A549 (cell line): ENCODE data around the gene RNU2-63P. TPM values are rescaled to one million over a fixed set of nuclear protein-coding genes. Genes with fewer than 3 reads are reported as not detected.
A peak's percentile ranks its signal among the peaks of the same experiment; 100 is the strongest.
"Not testable (repeated sequence)": the region's sequence is repeated elsewhere in the genome, so short reads cannot be mapped to it uniquely, and the experiment has no call there.

Experiments used
- ATAC-seq, 2 experiments: fragments of 200-7000 bp in 1 of 2; fragments of >200 bp in 1 of 2; cut with Nextera tagmentation in 1 of 2; cut with Tn5 transposase in 1 of 2; 3 replicates each; pipeline versions ENCODE4 v1.8.0 to v1.9.1; 2018 to 2020; ENCODE audit warnings: mild to moderate bottlenecking in 1 of 2, moderate library complexity in 1 of 2
- CTCF ChIA-PET: fragments of 300-600 bp; sonication (Branson Sonifier 250); formaldehyde crosslinking; extraction: SDS; loops from one replicate; lab custom pipeline; 2021; ENCODE audit warnings: antibody characterized with exemption, inconsistent platforms; lab: Yijun Ruan, JAX
- POLR2A ChIA-PET: fragments of 350-600 bp; formaldehyde crosslinking; extraction: SDS; loops from one replicate; lab custom pipeline; 2021; ENCODE audit warnings: antibody characterized with exemption, inconsistent platforms; lab: Yijun Ruan, JAX
- DNase-seq, 2 experiments: peaks; one replicate each; pipeline versions ENCODE4 v3.0.0 to v3.0.0-alpha.2; 2011 to 2016; ENCODE audit warnings: low read depth in 1 of 2, low spot score in 1 of 2
- FAIRE-seq: peaks from 2 replicates; lab custom pipeline; 2011; peaks lifted over from hg19 to GRCh38; lab: Jason Lieb, UNC
- H3K27ac ChIP-seq, 2 experiments: fragments of >200 bp; sonication (Bioruptor Twin); formaldehyde crosslinking; 3 replicates each; pipeline ENCODE4 v1.5.1; 2016 to 2017
- H3K4me1 ChIP-seq: fragments of >200 bp; sonication (Bioruptor Twin); formaldehyde crosslinking; 3 replicates; pipeline ENCODE4 v1.6.1; 2016
- H3K4me2 ChIP-seq: fragments of >200 bp; sonication (Bioruptor Twin); formaldehyde crosslinking; 3 replicates; pipeline ENCODE4 v1.6.1; 2016
- H3K4me3 ChIP-seq: fragments of >200 bp; sonication (Bioruptor Twin); formaldehyde crosslinking; 3 replicates; pipeline ENCODE4 v1.5.1; 2016
- H3K9me3 ChIP-seq: fragments of >200 bp; sonication (Bioruptor Twin); formaldehyde crosslinking; 3 replicates; pipeline ENCODE4 v1.6.1; 2016
- BHLHE40 ChIP-seq: IDR thresholded peaks from 2 replicates; pipeline ENCODE4 v1.6.1; 2012; ENCODE audit warnings: low read depth, low read length, inconsistent platforms
- CBX8 ChIP-seq: fragments of 200-600 bp; sonication (generic); IDR thresholded peaks from 2 replicates; pipeline ENCODE4 v1.6.1; 2016
- EHF ChIP-seq: fragments of 250-450 bp; sonication (Bioruptor Pico); IDR thresholded peaks from 2 replicates; pipeline ENCODE4 v1.5.0; 2020; ENCODE audit warnings: mild to moderate bottlenecking
- ESRRA ChIP-seq: fragments of 150-350 bp; IDR thresholded peaks from 2 replicates; pipeline ENCODE4 v1.6.1; 2014; ENCODE audit warnings: mild to moderate bottlenecking, low read length, borderline replicate concordance
- FOSL2 ChIP-seq, 2 experiments: fragments of 450-650 bp in 1 of 2; fragments of >200 bp in 1 of 2; sonication (Bioruptor Twin) in 1 of 2; formaldehyde crosslinking; IDR thresholded peaks; 2 replicates each; pipeline versions ENCODE4 v1.5.0 to v1.6.1; 2016 to 2020; ENCODE audit warnings: mild to moderate bottlenecking in 1 of 2, moderate library complexity in 1 of 2
- HES2 ChIP-seq: fragments of >200 bp; sonication (Bioruptor Twin); formaldehyde crosslinking; IDR thresholded peaks from 2 replicates; pipeline ENCODE4 v1.6.1; 2016
- HOXA7 ChIP-seq: fragments of 250-450 bp; sonication (Bioruptor Pico); IDR thresholded peaks from 2 replicates; pipeline ENCODE4 v1.5.0; 2020; ENCODE audit warnings: mild to moderate bottlenecking, moderate library complexity
- HOXB5 ChIP-seq: fragments of 250-450 bp; sonication (Bioruptor Pico); IDR thresholded peaks from 2 replicates; pipeline ENCODE4 v1.5.0; 2020; ENCODE audit warnings: mild to moderate bottlenecking, moderate library complexity
- JUN ChIP-seq, 2 experiments: fragments of >200 bp; sonication (Bioruptor Twin); formaldehyde crosslinking; IDR thresholded peaks; 2 replicates in 1 of 2; 3 replicates in 1 of 2; pipeline ENCODE4 v1.6.1; 2016 to 2017
- JUNB ChIP-seq: fragments of >200 bp; sonication (Bioruptor Twin); formaldehyde crosslinking; IDR thresholded peaks from 2 replicates; pipeline ENCODE4 v1.6.1; 2016
- KDM1A ChIP-seq: fragments of 200-600 bp; sonication (generic); IDR thresholded peaks from 2 replicates; pipeline ENCODE4 v1.6.1; 2016; ENCODE audit warnings: low read depth, mild to moderate bottlenecking
- MAFK ChIP-seq: fragments of 450-650 bp; IDR thresholded peaks from 2 replicates; pipeline ENCODE4 v1.6.1; 2014; ENCODE audit not compliant: partially characterized antibody
- RARB ChIP-seq: fragments of 250-450 bp; sonication (Bioruptor Pico); IDR thresholded peaks from 2 replicates; pipeline ENCODE4 v1.8.0; 2021; ENCODE audit warnings: mild to moderate bottlenecking, moderate library complexity
- SREBF2 ChIP-seq: fragments of 450-650 bp; IDR thresholded peaks from 2 replicates; pipeline ENCODE4 v1.6.1; 2014; ENCODE audit warnings: mild to moderate bottlenecking, moderate library complexity
- ZSCAN20 ChIP-seq: fragments of 250-450 bp; sonication (Bioruptor Pico); IDR thresholded peaks from 2 replicates; pipeline ENCODE4 v1.8.0; 2022; ENCODE audit warnings: mild to moderate bottlenecking, moderate library complexity
- WGBS: methylation state at CpG from one replicate; pipeline ENCODE4 v1.1.6; 2017; ENCODE audit errors: missing lambda C conversion rate; 5-methylcytosine and 5-hydroxymethylcytosine counted together
- polyA plus RNA-seq, 4 experiments: library from polyadenylated mRNA; depleted of rRNA in 3 of 4; stranded (reverse); fragments of >200 nt; fragmentation: RNase III in 1 of 4; extraction: RNeasy Plus Mini Kit Qiagen cat#74134 plus additional on column Dnase treatment in 1 of 4; gene quantifications; 2 replicates in 3 of 4; 3 replicates in 1 of 4; pipeline ENCODE4 v1.2.3, GENCODE V29; 2011 to 2017
- TF ChIP-seq, protein P1 (sequence below): fragments of 250-450 bp; sonication (Bioruptor Pico); IDR thresholded peaks from 2 replicates; pipeline ENCODE4 v1.5.0; 2021; ENCODE audit warnings: mild to moderate bottlenecking, moderate library complexity, borderline replicate concordance
- TF ChIP-seq, protein P2 (sequence below): IDR thresholded peaks from 2 replicates; pipeline ENCODE4 v1.6.1; 2012

RNU2-63P gene
- polyA plus RNA-seq, 2 of the 4 experiments (the other 2 are of a cell fraction) = 33.0 TPM; not detected in 1

GRCh38 chr2:88049622-88050021 is 33.3 kb upstream of the RNU2-63P start:
- 85% methylated on average over 1 of the region's 1 CpG for WGBS
- Histone ChIP-seq H3K27ac (no peak overlapping the region), H3K4me2 (no peak overlapping the region), H3K4me1 (peaks cover 14% of the 10 kb centered on the region; the same call in 2 of the 3 replicates), H3K4me3 (no peak overlapping the region), H3K9me3 (no peaks in the 10 kb centered on the region)
- ATAC-seq (no peak), FAIRE-seq (no peak), DNase-seq (no peak)
- TF ChIP-seq ESRRA (no peak), MAFK (no peak)
- CTCF ChIA-PET = interaction anchor here (0.7 to 2.0 kb wide), 5 partner anchors 9 to 110 kb away, joined by 3 to 11 read pairs (median 3); no protein-coding TSS in a partner anchor
- POLR2A ChIA-PET = no interaction called here

DNA sequence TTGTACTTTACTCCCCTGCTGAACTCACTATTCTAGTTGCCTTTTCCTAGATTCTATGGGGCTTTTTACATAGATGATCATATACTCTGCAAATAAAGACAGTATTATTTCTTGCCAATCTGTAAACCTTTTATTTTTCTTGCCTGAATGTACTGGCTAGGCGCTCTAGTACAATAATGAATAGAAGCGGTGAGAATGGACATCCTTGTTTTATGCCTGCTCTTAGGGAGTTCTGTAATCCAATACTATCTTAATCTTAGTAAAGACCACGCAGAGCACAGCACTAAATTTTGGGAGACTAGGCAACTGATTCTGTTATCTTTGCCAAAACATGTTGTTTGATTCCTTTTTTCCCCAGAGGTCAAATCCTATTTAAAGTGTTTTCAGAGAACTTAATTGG is 32.2 kb upstream of the RNU2-63P start:
- 92% methylated on average over 3 of the region's 3 CpGs for whole genome bisulfite sequencing
- TF ChIP-seq KDM1A (no peak), FOSL2 (IDR thresholded peaks at IDR 0.05) (no peak), FOSL2 (CRISPR knock-in tag; IDR thresholded peaks at IDR 0.05) (no peak), HOXA7 (no peak), EHF (CRISPR knock-in tag) (no peak)
- TF ChIP-seq, protein P1, sequence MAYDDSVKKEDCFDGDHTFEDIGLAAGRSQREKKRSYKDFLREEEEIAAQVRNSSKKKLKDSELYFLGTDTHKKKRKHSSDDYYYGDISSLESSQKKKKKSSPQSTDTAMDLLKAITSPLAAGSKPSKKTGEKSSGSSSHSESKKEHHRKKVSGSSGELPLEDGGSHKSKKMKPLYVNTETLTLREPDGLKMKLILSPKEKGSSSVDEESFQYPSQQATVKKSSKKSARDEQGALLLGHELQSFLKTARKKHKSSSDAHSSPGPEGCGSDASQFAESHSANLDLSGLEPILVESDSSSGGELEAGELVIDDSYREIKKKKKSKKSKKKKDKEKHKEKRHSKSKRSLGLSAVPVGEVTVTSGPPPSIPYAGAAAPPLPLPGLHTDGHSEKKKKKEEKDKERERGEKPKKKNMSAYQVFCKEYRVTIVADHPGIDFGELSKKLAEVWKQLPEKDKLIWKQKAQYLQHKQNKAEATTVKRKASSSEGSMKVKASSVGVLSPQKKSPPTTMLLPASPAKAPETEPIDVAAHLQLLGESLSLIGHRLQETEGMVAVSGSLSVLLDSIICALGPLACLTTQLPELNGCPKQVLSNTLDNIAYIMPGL (CRISPR knock-in tag) = no peak
- POLR2A ChIA-PET = no interaction called here

DNA sequence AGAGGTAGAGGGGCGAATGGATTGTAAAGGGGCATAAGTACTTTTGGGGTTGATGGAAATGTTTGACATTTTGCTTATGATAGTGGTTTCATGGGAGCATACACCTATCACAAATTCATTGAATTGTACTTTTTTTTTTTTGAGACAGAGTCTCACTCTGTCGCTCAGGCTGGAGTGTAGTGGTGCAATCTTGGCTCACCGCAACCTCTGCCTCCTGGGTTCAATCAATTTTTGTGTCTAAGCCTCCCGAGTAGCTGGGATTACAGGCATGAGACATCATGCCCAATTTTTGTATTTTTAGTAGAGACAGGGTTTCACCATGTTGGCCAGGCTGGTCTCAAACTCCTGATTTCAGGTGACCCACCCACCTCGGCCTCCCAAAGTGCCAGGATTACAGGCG is 29.2 kb upstream of the RNU2-63P start:
- H3K4me1 ChIP-seq = peaks cover 17% of the 10 kb centered on the region
- H3K4me3 ChIP-seq, H3K4me2 ChIP-seq, POLR2A ChIA-PET, DNase-seq, H3K27ac ChIP-seq, FAIRE-seq, H3K9me3 ChIP-seq, ATAC-seq: not testable (repeated sequence)
- CTCF ChIA-PET = interaction anchor here (0.8 to 2.9 kb wide), 3 partner anchors 15 to 626 kb away, joined by 4 to 26 read pairs (median 4); no protein-coding TSS in a partner anchor
- 90% methylated on average over 6 of the region's 6 CpGs for WGBS

More for the DNA sequence above, 32.2 kb upstream of the RNU2-63P start:
- FAIRE-seq (no peak), DNase-seq (no peak), ATAC-seq (no peak)
- H3K9me3 ChIP-seq = no peaks in the 10 kb centered on the region
- peaks cover 7% of the 10 kb centered on the region; the same call in 2 of the 3 replicates for H3K4me1 ChIP-seq
- CTCF ChIA-PET = interaction anchor here (2.0 to 2.9 kb wide), 2 partner anchors 12 kb away, joined by 11 to 26 read pairs; no protein-coding TSS in a partner anchor
- H3K4me2 ChIP-seq = no peak overlapping the region
- no peak overlapping the region for H3K4me3 ChIP-seq
- no peak overlapping the region for H3K27ac ChIP-seq

GRCh38 chr2:88042476-88042875 is 26.1 kb upstream of the RNU2-63P start:
- TF ChIP-seq JUNB (no peak), SREBF2 (no peak), RARB (CRISPR knock-in tag) (no peak), ESRRA (no peak), JUN (IDR thresholded peaks at IDR 0.05) (no peak), HOXB5 (CRISPR knock-in tag) (no peak), BHLHE40 (no peak), CBX8 (no peak), HES2 (no peak), ZSCAN20 (no peak)
- TF ChIP-seq, protein P1 (CRISPR knock-in tag) = no peak
- TF ChIP-seq, protein P2, sequence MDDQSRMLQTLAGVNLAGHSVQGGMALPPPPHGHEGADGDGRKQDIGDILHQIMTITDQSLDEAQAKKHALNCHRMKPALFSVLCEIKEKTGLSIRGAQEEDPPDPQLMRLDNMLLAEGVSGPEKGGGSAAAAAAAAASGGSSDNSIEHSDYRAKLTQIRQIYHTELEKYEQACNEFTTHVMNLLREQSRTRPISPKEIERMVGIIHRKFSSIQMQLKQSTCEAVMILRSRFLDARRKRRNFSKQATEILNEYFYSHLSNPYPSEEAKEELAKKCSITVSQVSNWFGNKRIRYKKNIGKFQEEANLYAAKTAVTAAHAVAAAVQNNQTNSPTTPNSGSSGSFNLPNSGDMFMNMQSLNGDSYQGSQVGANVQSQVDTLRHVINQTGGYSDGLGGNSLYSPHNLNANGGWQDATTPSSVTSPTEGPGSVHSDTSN = no peak
- H3K9me3 ChIP-seq = peaks cover 4% of the 10 kb centered on the region; the same call in 1 of the 3 replicates
- peaks cover 35% of the 10 kb centered on the region for H3K4me1 ChIP-seq
- POLR2A ChIA-PET = no interaction called here
- ATAC-seq (no peak), FAIRE-seq (no peak), DNase-seq (no peak)
- 0 out of 6 replicates have a peak overlapping the region, but pooled peaks of 1 of the 2 experiments have one; percentile 0 for H3K27ac ChIP-seq
- WGBS = 93% methylated on average over 5 of the region's 5 CpGs
- no peak overlapping the region for H3K4me3 ChIP-seq
- no peak overlapping the region for H3K4me2 ChIP-seq
- CTCF ChIA-PET = interaction anchor here (0.6 to 0.7 kb wide), 3 partner anchors 18 to 788 kb away, joined by 3 to 5 read pairs (median 4); no protein-coding TSS in a partner anchor
